GM21381 (cell line): ENCODE results near the gene D2HGDH.
"Not testable (repeated sequence)": the region's sequence is repeated elsewhere in the genome, so short reads cannot be mapped to it uniquely, and the experiment has no call there.

Source experiments
- ATAC-seq: cut with Tn5 transposase; IDR thresholded peaks from one replicate; pipeline ENCODE4 v1.9.1; 2021; ENCODE audit warnings: mild to moderate bottlenecking, moderate library complexity; ENCODE audit not compliant: unreplicated experiment

D2HGDH gene

GRCh38 chr2:241768251-241768711 lies 33.9 kb downstream of the D2HGDH start:
- no peak for ATAC-seq

- ATAC-seq: no peak
These were observed 34.4 kb downstream of the D2HGDH start for GRCh38 chr2:241768850-241769249.

GRCh38 chr2:241769819-241770184 lies 35.4 kb downstream of the D2HGDH start:
- no peak for ATAC-seq

- no peak for ATAC-seq
These were observed 35.9 kb downstream of the D2HGDH start for GRCh38 chr2:241770185-241770935.

- ATAC-seq: no peak
These were observed 36.5 kb downstream of the D2HGDH start for GRCh38 chr2:241770936-241771285.

GRCh38 chr2:241771286-241772062 lies 37.0 kb downstream of the D2HGDH start:
- ATAC-seq: no peak

- no peak for ATAC-seq
These were observed 37.7 kb downstream of the D2HGDH start for GRCh38 chr2:241772063-241772499.

- ATAC-seq: no peak
These were observed 39.3 kb downstream of the D2HGDH start for GRCh38 chr2:241773511-241774418.

- ATAC-seq: no peak
These were observed 40.2 kb downstream of the D2HGDH start for GRCh38 chr2:241774419-241775222.

- no peak for ATAC-seq
These were observed 41.1 kb downstream of the D2HGDH start for GRCh38 chr2:241775223-241776177.

GRCh38 chr2:241776336-241777169 lies 42.1 kb downstream of the D2HGDH start, which contains the start of gene GAL3ST2:
Gene GAL3ST2 (plus strand): TSS chr2:241776822. CDS start chr2:241776956, 134 bp downstream.
- ATAC-seq: no peak

GRCh38 chr2:241777170-241777685 lies 42.8 kb downstream of the D2HGDH start:
- ATAC-seq: no peak

- no peak for ATAC-seq
These were observed 43.5 kb downstream of the D2HGDH start for GRCh38 chr2:241777686-241778627.

GRCh38 chr2:241780939-241781569 lies 46.6 kb downstream of the D2HGDH start:
- ATAC-seq: no peak

GRCh38 chr2:241782053-241782452 lies 47.6 kb downstream of the D2HGDH start:
- ATAC-seq: not testable (repeated sequence)

- ATAC-seq: no peak
These were observed 53.7 kb downstream of the D2HGDH start for GRCh38 chr2:241788135-241788534.
